Spleen (tissue), 7 donors: ENCODE data around the gene NELFE.

Experiments used
- POLR2A ChIP-seq, 3 donors: fragments of 450-650 bp; IDR thresholded peaks; one replicate each; pipeline ENCODE4 v1.5.1; 2017; ENCODE audit warnings: antibody characterized with exemption in 3 of 3, mild to moderate bottlenecking in 1 of 3
- TF ChIP-seq, protein P1 (sequence below), 11 experiments: fragments of 200-600 bp in 7 of 11; fragments of 450-650 bp in 4 of 11; sonication (generic) in 4 of 11; IDR thresholded peaks in 8 of 11; conservative IDR thresholded peaks in 3 of 11; 1 replicate in 7 of 11; 2 replicates in 4 of 11; pipeline versions ENCODE4 v1.4.0 to v1.8.0; 2016 to 2021; ENCODE audit warnings: antibody characterized with exemption in 11 of 11, inconsistent platforms in 4 of 11, mild to moderate bottlenecking in 1 of 11
- donor health status: DM: no; HTN: no; CAD: no; lungs with moderate emphysema.
- donor health status: DM: no; HTN: no; CAD: no.
- donor health status: DM: no; HTN: no; CAD: no.

DNA sequence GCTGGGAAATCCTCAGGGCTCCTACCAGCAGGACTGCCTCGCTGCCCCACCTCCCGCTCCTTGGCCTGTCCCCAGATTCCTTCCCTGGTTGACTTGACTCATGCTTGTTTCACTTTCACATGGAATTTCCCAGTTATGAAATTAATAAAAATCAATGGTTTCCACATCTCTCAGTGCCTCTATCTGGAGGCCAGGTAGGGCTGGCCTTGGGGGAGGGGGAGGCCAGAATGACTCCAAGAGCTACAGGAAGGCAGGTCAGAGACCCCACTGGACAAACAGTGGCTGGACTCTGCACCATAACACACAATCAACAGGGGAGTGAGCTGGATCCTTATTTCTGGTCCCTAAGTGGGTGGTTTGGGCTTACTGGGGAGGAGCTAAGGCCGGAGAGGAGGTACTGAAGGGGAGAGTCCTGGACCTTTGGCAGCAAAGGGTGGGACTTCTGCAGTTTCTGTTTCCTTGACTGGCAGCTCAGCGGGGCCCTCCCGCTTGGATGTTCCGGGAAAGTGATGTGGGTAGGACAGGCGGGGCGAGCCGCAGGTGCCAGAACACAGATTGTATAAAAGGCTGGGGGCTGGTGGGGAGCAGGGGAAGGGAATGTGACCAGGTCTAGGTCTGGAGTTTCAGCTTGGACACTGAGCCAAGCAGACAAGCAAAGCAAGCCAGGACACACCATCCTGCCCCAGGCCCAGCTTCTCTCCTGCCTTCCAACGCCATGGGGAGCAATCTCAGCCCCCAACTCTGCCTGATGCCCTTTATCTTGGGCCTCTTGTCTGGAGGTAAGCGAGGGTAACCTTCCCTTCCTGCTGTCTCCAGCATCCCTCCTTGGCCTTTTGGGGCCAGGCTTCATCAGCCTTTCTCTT is 13.0 kb downstream of the NELFE start, which contains the start of gene CFB:
- TF ChIP-seq, protein P1, sequence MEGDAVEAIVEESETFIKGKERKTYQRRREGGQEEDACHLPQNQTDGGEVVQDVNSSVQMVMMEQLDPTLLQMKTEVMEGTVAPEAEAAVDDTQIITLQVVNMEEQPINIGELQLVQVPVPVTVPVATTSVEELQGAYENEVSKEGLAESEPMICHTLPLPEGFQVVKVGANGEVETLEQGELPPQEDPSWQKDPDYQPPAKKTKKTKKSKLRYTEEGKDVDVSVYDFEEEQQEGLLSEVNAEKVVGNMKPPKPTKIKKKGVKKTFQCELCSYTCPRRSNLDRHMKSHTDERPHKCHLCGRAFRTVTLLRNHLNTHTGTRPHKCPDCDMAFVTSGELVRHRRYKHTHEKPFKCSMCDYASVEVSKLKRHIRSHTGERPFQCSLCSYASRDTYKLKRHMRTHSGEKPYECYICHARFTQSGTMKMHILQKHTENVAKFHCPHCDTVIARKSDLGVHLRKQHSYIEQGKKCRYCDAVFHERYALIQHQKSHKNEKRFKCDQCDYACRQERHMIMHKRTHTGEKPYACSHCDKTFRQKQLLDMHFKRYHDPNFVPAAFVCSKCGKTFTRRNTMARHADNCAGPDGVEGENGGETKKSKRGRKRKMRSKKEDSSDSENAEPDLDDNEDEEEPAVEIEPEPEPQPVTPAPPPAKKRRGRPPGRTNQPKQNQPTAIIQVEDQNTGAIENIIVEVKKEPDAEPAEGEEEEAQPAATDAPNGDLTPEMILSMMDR (IDR thresholded peaks at IDR 0.05 in 8 of 11, conservative IDR thresholded peaks at IDR 0.05 in 3 of 11): no peak
- no peak for TF ChIP-seq POLR2A (IDR thresholded peaks at IDR 0.05)
